HepG2 (cell line): Measurements from ENCODE around the gene MPHOSPH8. TPM values are rescaled to one million over a fixed set of nuclear protein-coding genes. Genes with fewer than 3 reads are reported as not detected.

Experiments
- ATAC-seq: fragments of 200-7000 bp; cut with Tn5 transposase; 3 replicates; pipeline ENCODE4 v1.9.1; 2020; ENCODE audit warnings: mild to moderate bottlenecking, moderate library complexity
- BruUV-seq: library from RNA; stranded (reverse); fragments of 400-500 nt; replicated peaks from 2 replicates; lab custom pipeline; 2021; lab: Mats Ljungman, UMichigan
- CTCF ChIA-PET: fragments of 300-600 bp; formaldehyde crosslinking; extraction: SDS; loops from one replicate; lab custom pipeline; 2021; ENCODE audit warnings: low total read pairs, inconsistent platforms, low intra/inter-chr PET ratio; lab: Yijun Ruan, JAX
- POLR2A ChIA-PET: fragments of 350-600 bp; sonication (Branson Sonifier 250); formaldehyde crosslinking; loops from one replicate; lab custom pipeline; 2020; ENCODE audit warnings: antibody characterized with exemption, inconsistent platforms; lab: Yijun Ruan, JAX
- DNase-seq: peaks from one replicate; pipeline ENCODE4 v3.0.0-alpha.2; 2015; ENCODE audit warnings: low spot score
- FAIRE-seq: peaks from 3 replicates; lab custom pipeline; 2011; peaks lifted over from hg19 to GRCh38; lab: Jason Lieb, UNC
- H2AFZ ChIP-seq: one replicate; pipeline ENCODE4 v1.6.1; 2011; ENCODE audit warnings: low read length, inconsistent platforms
- H3K27ac ChIP-seq: fragments of 300-600 bp; 3 replicates; pipeline ENCODE4 v1.8.0; 2011; ENCODE audit warnings: mixed run types, mild to moderate bottlenecking, mixed read lengths, low read length, inconsistent platforms; ENCODE audit not compliant: insufficient read depth; ENCODE audit errors: extremely low read length
- H3K27me3 ChIP-seq, 2 experiments: fragments of 200-600 bp in 1 of 2; 2 replicates in 1 of 2; 3 replicates in 1 of 2; pipeline versions ENCODE4 v1.6.0 to v1.8.0; 2011; ENCODE audit warnings: low read length in 2 of 2, mild to moderate bottlenecking in 2 of 2, moderate library complexity in 2 of 2, inconsistent platforms in 1 of 2; ENCODE audit not compliant: insufficient read depth in 2 of 2, control insufficient read depth in 1 of 2
- H3K36me3 ChIP-seq, 2 experiments: fragments of 200-600 bp in 1 of 2; replicated peaks in 1 of 2; 2 replicates in 1 of 2; 3 replicates in 1 of 2; pipeline versions ENCODE4 v1.5.1 to v1.8.0; 2011; ENCODE audit warnings: low read length in 2 of 2, inconsistent platforms in 1 of 2; ENCODE audit not compliant: insufficient read depth in 2 of 2, control insufficient read depth in 1 of 2
- H3K4me1 ChIP-seq: 2 replicates; pipeline ENCODE4 v1.5.1; 2012; ENCODE audit warnings: low read length, inconsistent platforms; ENCODE audit not compliant: insufficient read depth
- H3K4me2 ChIP-seq: 2 replicates; pipeline ENCODE4 v1.6.0; 2011; ENCODE audit warnings: low read depth, low read length, inconsistent platforms
- H3K4me3 ChIP-seq, 3 experiments: fragments of 200-600 bp in 1 of 3; sonication (generic), shearing (Covaris generic) in 1 of 3; replicated peaks in 1 of 3; 2 replicates each; pipeline ENCODE4 v1.5.1; 2011 to 2016; ENCODE audit warnings: low read length in 3 of 3, inconsistent platforms in 2 of 3, low read depth in 2 of 3, mild to moderate bottlenecking in 2 of 3, control low read depth in 1 of 3, mixed read lengths in 1 of 3; ENCODE audit not compliant: insufficient read depth in 1 of 3
- H3K79me2 ChIP-seq: one replicate; pipeline ENCODE4 v1.6.1; 2011; ENCODE audit warnings: low read length, inconsistent platforms; ENCODE audit not compliant: insufficient read depth
- H3K9ac ChIP-seq: 2 replicates; pipeline ENCODE4 v1.6.0; 2011; ENCODE audit warnings: mild to moderate bottlenecking, low read depth, low read length, inconsistent platforms; ENCODE audit not compliant: insufficient read depth
- H3K9me3 ChIP-seq: 2 replicates; pipeline ENCODE4 v1.5.1; 2012; ENCODE audit warnings: mild to moderate bottlenecking, low read length
- H4K20me1 ChIP-seq: 2 replicates; pipeline ENCODE4 v1.6.0; 2011; ENCODE audit warnings: inconsistent platforms, mild to moderate bottlenecking, low read length, moderate library complexity; ENCODE audit not compliant: insufficient read depth
- FOSL2 ChIP-seq: sonication (generic); formaldehyde crosslinking; IDR thresholded peaks from 2 replicates; pipeline ENCODE4 v1.4.0; 2020; ENCODE audit warnings: missing genetic modification reagents
- FOXK1 ChIP-seq: sonication (generic); formaldehyde crosslinking; IDR thresholded peaks from 2 replicates; pipeline ENCODE4 v1.4.0; 2020; ENCODE audit warnings: low read depth, missing genetic modification reagents, borderline replicate concordance
- HNF4A ChIP-seq: sonication (generic); formaldehyde crosslinking; IDR thresholded peaks from 2 replicates; pipeline ENCODE4 v1.4.0; 2020; ENCODE audit warnings: missing genetic modification reagents
- HOMEZ ChIP-seq: IDR thresholded peaks from 2 replicates; pipeline ENCODE4 v1.6.1; 2016; ENCODE audit warnings: low read depth
- MLX ChIP-seq: IDR thresholded peaks from 2 replicates; pipeline ENCODE4 v1.6.1; 2016
- NR1H2 ChIP-seq: sonication (generic); formaldehyde crosslinking; IDR thresholded peaks from 2 replicates; pipeline ENCODE4 v1.8.1; 2022; ENCODE audit warnings: low read depth, missing genetic modification reagents, borderline replicate concordance
- NR2C2 ChIP-seq: sonication (generic); formaldehyde crosslinking; IDR thresholded peaks from 2 replicates; pipeline ENCODE4 v1.4.0; 2020; ENCODE audit warnings: missing genetic modification reagents, mild to moderate bottlenecking, moderate library complexity, borderline replicate concordance
- NR2F2 ChIP-seq: IDR thresholded peaks from 2 replicates; pipeline ENCODE4 v1.6.1; 2012; ENCODE audit warnings: low read depth, inconsistent platforms, borderline replicate concordance
- NR2F6 ChIP-seq, 2 experiments: IDR thresholded peaks; 2 replicates each; pipeline ENCODE4 v1.6.1; 2016; ENCODE audit warnings: antibody characterized with exemption in 1 of 2, mild to moderate bottlenecking in 1 of 2
- POGZ ChIP-seq: sonication (generic); formaldehyde crosslinking; IDR thresholded peaks from 2 replicates; pipeline ENCODE4 v1.4.0; 2020; ENCODE audit warnings: mild to moderate bottlenecking, missing genetic modification reagents
- PPARG ChIP-seq: conservative IDR thresholded peaks from 2 replicates; pipeline ENCODE4 v1.6.1; 2016; ENCODE audit warnings: missing biosample characterization, missing genetic modification reagents
- RXRA ChIP-seq: sonication (generic); formaldehyde crosslinking; IDR thresholded peaks from 2 replicates; pipeline ENCODE4 v1.5.1; 2020; ENCODE audit warnings: missing genetic modification reagents
- TBX2 ChIP-seq: sonication (generic); formaldehyde crosslinking; IDR thresholded peaks from 2 replicates; pipeline ENCODE4 v1.5.0; 2020; ENCODE audit warnings: missing genetic modification reagents, mild to moderate bottlenecking, borderline replicate concordance
- THRA ChIP-seq: sonication (generic); formaldehyde crosslinking; IDR thresholded peaks from 2 replicates; pipeline ENCODE4 v1.4.0; 2020; ENCODE audit warnings: missing genetic modification reagents, borderline replicate concordance
- ZGPAT ChIP-seq: IDR thresholded peaks from 2 replicates; pipeline ENCODE4 v1.6.1; 2016; ENCODE audit warnings: mild to moderate bottlenecking
- ZNF644 ChIP-seq: IDR thresholded peaks from 2 replicates; pipeline ENCODE4 v1.6.1; 2016; ENCODE audit warnings: low read depth
- ZNF792 ChIP-seq: IDR thresholded peaks from 2 replicates; pipeline ENCODE4 v1.6.1; 2016
- WGBS: methylation state at CpG from one replicate; pipeline ENCODE4 v1.1.6; 2017; ENCODE audit warnings: low lambda C conversion rate; 5-methylcytosine and 5-hydroxymethylcytosine counted together
- in situ Hi-C: cut with HindIII; loops from 2 replicates; pipeline ENCODE4 v1.10.0; 2017; ENCODE audit warnings: low pct_unique_long_range_greater_than_20kb; ENCODE audit not compliant: extremely low pct_ligation_motif_present
- intact Hi-C: fragments of 100-400 bp; cut with micrococcal nuclease; formaldehyde crosslinking; loops from one replicate; pipeline ENCODE4 v1.10.0; 2022; ENCODE audit not compliant: unreplicated experiment
- polyA plus RNA-seq, 8 experiments: library from polyadenylated mRNA; depleted of rRNA in 3 of 8; stranded (reverse) in 7 of 8; unstranded in 1 of 8; fragments of >200 nt; fragmentation: Illumina TruSeq in 4 of 8; extraction: Trizol in 4 of 8; gene quantifications; 2 replicates each; pipeline versions ENCODE4 v1.2.1 to v1.2.3, GENCODE V29; 2011 to 2016; ENCODE audit warnings: low read depth in 4 of 8, missing spikeins in 1 of 8, mixed read lengths in 1 of 8; ENCODE audit not compliant: insufficient read depth in 1 of 8
- total RNA-seq, 5 experiments: library from RNA; depleted of rRNA; stranded (reverse); fragments of >200 nt; fragmentation: Illumina TruSeq; extraction: Trizol; gene quantifications; 2 replicates each; pipeline ENCODE4 v1.2.3, GENCODE V29; 2016; ENCODE audit warnings: low read depth in 1 of 5
- TF ChIP-seq, protein P1 (sequence below): IDR thresholded peaks from 2 replicates; pipeline ENCODE4 v1.6.1; 2012; ENCODE audit warnings: low read depth, low read length, improper control_type of control experiment

The MPHOSPH8 gene
- total and polyA plus RNA-seq, 2 of the 13 experiments (the other 11 are each of a cell fraction or from before 2014, with no cell fraction given) = 17.3 to 20.9 TPM

GRCh38 chr13:19618977-19619376 is 14.5 kb upstream of the MPHOSPH8 start:
- no TSS peak for BruUV-seq
- Histone ChIP-seq H3K9ac (no peak overlapping the region), H3K27ac (peak overlapping the region; percentile 17), H3K27me3 (no peaks in the 10 kb centered on the region), H3K4me3 (no peak overlapping the region), H3K4me1 (peaks cover 36% of the 10 kb centered on the region), H3K36me3 (no peaks in the 10 kb centered on the region; a peak in 2 of 5 replicates), H3K9me3 (no peaks in the 10 kb centered on the region), H3K4me2 (peak overlapping the region; percentile 48), H4K20me1 (0 out of 2 replicates have a peak, but pooled peaks cover 5% of the 10 kb centered on the region), H3K79me2 (peaks cover 58% of the 10 kb centered on the region), H2AFZ (no peak overlapping the region)
- in situ Hi-C loops = no loop called here
- intact Hi-C loops = no loop called here
- ATAC-seq (peak; percentile 95), FAIRE-seq (peak; percentile 76), DNase-seq (peak; percentile 79)
- POLR2A ChIA-PET = interaction anchor here (1.8 to 2.2 kb wide), 2 partner anchors 15 to 17 kb away, joined by 7 to 9 read pairs; partner anchors contain the start of gene MPHOSPH8
- WGBS = 7% methylated on average over 4 of the region's 4 CpGs
- CTCF ChIA-PET = interaction anchor here (1.7 to 2.2 kb wide), 3 partner anchors 17 to 54 kb away, joined by 5 to 22 read pairs (median 14); no protein-coding TSS in a partner anchor
- TF ChIP-seq NR2F2 (peak; percentile 78), PPARG (CRISPR knock-in tag) (peak; percentile 81), RXRA (CRISPR knock-in tag) (peak; percentile 24; the same call in 1 of the 2 replicates), TBX2 (CRISPR knock-in tag) (no peak), POGZ (CRISPR knock-in tag) (0 out of 2 replicates have a peak, but pooled peaks have one; percentile 34), MLX (CRISPR knock-in tag) (no peak), HOMEZ (CRISPR knock-in tag) (peak; percentile 45; the same call in 1 of the 2 replicates), HNF4A (CRISPR knock-in tag) (peak; percentile 82), NR2F6 (IDR thresholded peaks at IDR 0.05) (peak; percentile 94), NR2F6 (CRISPR knock-in tag; IDR thresholded peaks at IDR 0.05) (peak; percentile 92), THRA (CRISPR knock-in tag) (no peak), FOSL2 (CRISPR knock-in tag) (peak; percentile 60; the same call in 1 of the 2 replicates), NR2C2 (peak; percentile 63), NR1H2 (CRISPR knock-in tag) (no peak), ZGPAT (0 out of 2 replicates have a peak, but pooled peaks have one; percentile 32), ZNF792 (CRISPR knock-in tag) (peak; percentile 58; the same call in 1 of the 2 replicates), FOXK1 (CRISPR knock-in tag) (peak; percentile 37; the same call in 1 of the 2 replicates), ZNF644 (peak; percentile 34; the same call in 1 of the 2 replicates)
- TF ChIP-seq, protein P1, sequence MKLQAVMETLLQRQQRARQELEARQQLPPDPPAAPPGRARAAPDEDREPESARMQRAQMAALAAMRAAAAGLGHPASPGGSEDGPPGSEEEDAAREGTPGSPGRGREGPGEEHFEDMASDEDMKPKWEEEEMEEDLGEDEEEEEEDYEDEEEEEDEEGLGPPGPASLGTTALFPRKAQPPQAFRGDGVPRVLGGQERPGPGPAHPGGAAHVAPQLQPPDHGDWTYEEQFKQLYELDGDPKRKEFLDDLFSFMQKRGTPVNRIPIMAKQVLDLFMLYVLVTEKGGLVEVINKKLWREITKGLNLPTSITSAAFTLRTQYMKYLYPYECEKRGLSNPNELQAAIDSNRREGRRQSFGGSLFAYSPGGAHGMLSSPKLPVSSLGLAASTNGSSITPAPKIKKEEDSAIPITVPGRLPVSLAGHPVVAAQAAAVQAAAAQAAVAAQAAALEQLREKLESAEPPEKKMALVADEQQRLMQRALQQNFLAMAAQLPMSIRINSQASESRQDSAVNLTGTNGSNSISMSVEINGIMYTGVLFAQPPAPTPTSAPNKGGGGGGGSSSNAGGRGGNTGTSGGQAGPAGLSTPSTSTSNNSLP = 0 out of 2 replicates have a peak, but pooled peaks have one; percentile 35
